Stimulated activated CD4-positive, alpha-beta T cell treated with anti-CD3 and anti-CD28 coated beads, Interleukin-1b, Interleukin-23, amount 100 ng/mL, for 1 hour (primary cell): ENCODE measurements around the gene RERGL.
"Not testable (repeated sequence)": the region's sequence is repeated elsewhere in the genome, so short reads cannot be mapped to it uniquely, and the experiment has no call there.

Experiments
- DNase-seq, 2 donors: peaks; one replicate each; pipeline ENCODE4 v3.0.0-alpha.2; 2020; ENCODE audit warnings: low read depth in 2 of 2

Gene RERGL

GRCh38 chr12:18090093-18090492 lies at the start of gene RERGL:
RERGL (minus strand) TSS chr12:18090193; CDS start chr12:18090140, 53 bp downstream.
- DNase-seq = no peak

GRCh38 chr12:18139254-18139653 lies 49.3 kb upstream of the RERGL start:
- no peak for DNase-seq

- DNase-seq = no peak
These were observed 45.5 kb upstream of the RERGL start for GRCh38 chr12:18135509-18135908.

GRCh38 chr12:18135086-18135485 lies 45.1 kb upstream of the RERGL start:
- DNase-seq = no peak

GRCh38 chr12:18130851-18131250 lies 40.9 kb upstream of the RERGL start:
- DNase-seq = no peak

GRCh38 chr12:18123707-18124106 lies 33.7 kb upstream of the RERGL start:
- no peak for DNase-seq

- no peak for DNase-seq
These were observed 30.9 kb upstream of the RERGL start for GRCh38 chr12:18120899-18121298.

GRCh38 chr12:18108611-18109010 lies 18.6 kb upstream of the RERGL start:
- DNase-seq = no peak

GRCh38 chr12:18103624-18104023 lies 13.6 kb upstream of the RERGL start:
- DNase-seq = no peak

GRCh38 chr12:18101043-18101442 lies 11.1 kb upstream of the RERGL start:
- no peak for DNase-seq

- no peak for DNase-seq
These were observed 5.9 kb downstream of the RERGL start for GRCh38 chr12:18084080-18084479.

GRCh38 chr12:18079541-18080246 lies 10.3 kb downstream of the RERGL start:
- DNase-seq = no peak

GRCh38 chr12:18074001-18074400 lies 16.0 kb downstream of the RERGL start:
- DNase-seq = no peak

- no peak for DNase-seq
These were observed 17.3 kb downstream of the RERGL start for GRCh38 chr12:18072723-18073122.

GRCh38 chr12:18071336-18071735 lies 18.7 kb downstream of the RERGL start:
- no peak for DNase-seq

- DNase-seq = no peak
These were observed 21.6 kb downstream of the RERGL start for GRCh38 chr12:18068355-18068754.

GRCh38 chr12:18066666-18067065 lies 23.3 kb downstream of the RERGL start:
- DNase-seq = no peak

GRCh38 chr12:18062867-18063266 lies 27.1 kb downstream of the RERGL start:
- DNase-seq = not testable (repeated sequence)

GRCh38 chr12:18057051-18057450 lies 32.9 kb downstream of the RERGL start:
- no peak for DNase-seq

- no peak for DNase-seq
These were observed 34.9 kb downstream of the RERGL start for GRCh38 chr12:18054925-18055619.

GRCh38 chr12:18045446-18045992 lies 44.5 kb downstream of the RERGL start:
- DNase-seq = no peak

- DNase-seq = not testable (repeated sequence)
These were observed 49.8 kb downstream of the RERGL start for GRCh38 chr12:18040060-18040742.
